Mesendoderm (in vitro differentiated cells): ENCODE results near the gene CDCP1.

Experiments
- DNase-seq: peaks from one replicate; pipeline ENCODE4 v3.0.0; 2013
- H2AK5ac ChIP-seq: 2 replicates; pipeline ENCODE4 v1.6.1; 2013; ENCODE audit warnings: low read length, inconsistent platforms
- H2BK120ac ChIP-seq: 2 replicates; pipeline ENCODE4 v1.6.1; 2013; ENCODE audit warnings: low read depth, mild to moderate bottlenecking, low read length, moderate library complexity, mixed read lengths
- H2BK15ac ChIP-seq: replicated peaks from 2 replicates; pipeline ENCODE4 v1.6.1; 2013; ENCODE audit warnings: low read depth, mild to moderate bottlenecking, moderate library complexity
- H2BK5ac ChIP-seq: 2 replicates; pipeline ENCODE4 v1.6.1; 2013; ENCODE audit warnings: low read length, inconsistent platforms
- H3K18ac ChIP-seq: 2 replicates; pipeline ENCODE4 v1.6.1; 2013; ENCODE audit warnings: mild to moderate bottlenecking, low read length, mixed read lengths
- H3K23ac ChIP-seq: one replicate; pipeline ENCODE4 v1.6.1; 2013; ENCODE audit warnings: low read length
- H3K27ac ChIP-seq: 2 replicates; pipeline ENCODE4 v1.5.1; 2013; ENCODE audit warnings: low read depth, mild to moderate bottlenecking, inconsistent platforms, low read length, moderate library complexity
- H3K27me3 ChIP-seq: 2 replicates; pipeline ENCODE4 v1.6.1; 2013; ENCODE audit warnings: low read length, control low read depth, mild to moderate bottlenecking, inconsistent platforms; ENCODE audit not compliant: insufficient read depth, poor library complexity
- H3K36me3 ChIP-seq: 2 replicates; pipeline ENCODE4 v1.6.1; 2013; ENCODE audit warnings: low read length, inconsistent platforms; ENCODE audit not compliant: control insufficient read depth, insufficient read depth
- H3K4ac ChIP-seq: one replicate; pipeline ENCODE4 v1.6.1; 2013; ENCODE audit warnings: low read depth, mild to moderate bottlenecking, low read length, moderate library complexity
- H3K4me1 ChIP-seq: 2 replicates; pipeline ENCODE4 v1.6.1; 2013; ENCODE audit warnings: low read depth, low read length, inconsistent platforms; ENCODE audit not compliant: control insufficient read depth
- H3K4me2 ChIP-seq: 2 replicates; pipeline ENCODE4 v1.6.1; 2013; ENCODE audit warnings: low read length
- H3K4me3 ChIP-seq: 2 replicates; pipeline ENCODE4 v1.5.1; 2013; ENCODE audit warnings: mild to moderate bottlenecking, low read length
- H3K56ac ChIP-seq: one replicate; pipeline ENCODE4 v1.6.1; 2013; ENCODE audit warnings: low read length
- H3K79me1 ChIP-seq: 2 replicates; pipeline ENCODE4 v1.6.1; 2013; ENCODE audit warnings: low read length, inconsistent platforms
- H3K79me2 ChIP-seq: 2 replicates; pipeline ENCODE4 v1.6.1; 2013; ENCODE audit warnings: mild to moderate bottlenecking, low read length; ENCODE audit not compliant: control insufficient read depth, insufficient read depth
- H3K9ac ChIP-seq: 2 replicates; pipeline ENCODE4 v1.6.1; 2013; ENCODE audit warnings: low read length, inconsistent platforms
- H4K5ac ChIP-seq: one replicate; pipeline ENCODE4 v1.6.1; 2013; ENCODE audit warnings: low read length
- H4K8ac ChIP-seq: one replicate; pipeline ENCODE4 v1.6.1; 2013; ENCODE audit warnings: low read depth, mild to moderate bottlenecking, control low read depth, low read length, moderate library complexity
- WGBS: extraction: QIAGEN DNeasy Blood & Tissue Kit; methylation state at CpG from one replicate; pipeline ENCODE4 v1.1.7; 2013; ENCODE audit warnings: low lambda C conversion rate, missing lambda C conversion rate; ENCODE audit not compliant: insufficient coverage; ENCODE audit errors: extremely low coverage; 5-methylcytosine and 5-hydroxymethylcytosine counted together

The CDCP1 gene

DNA sequence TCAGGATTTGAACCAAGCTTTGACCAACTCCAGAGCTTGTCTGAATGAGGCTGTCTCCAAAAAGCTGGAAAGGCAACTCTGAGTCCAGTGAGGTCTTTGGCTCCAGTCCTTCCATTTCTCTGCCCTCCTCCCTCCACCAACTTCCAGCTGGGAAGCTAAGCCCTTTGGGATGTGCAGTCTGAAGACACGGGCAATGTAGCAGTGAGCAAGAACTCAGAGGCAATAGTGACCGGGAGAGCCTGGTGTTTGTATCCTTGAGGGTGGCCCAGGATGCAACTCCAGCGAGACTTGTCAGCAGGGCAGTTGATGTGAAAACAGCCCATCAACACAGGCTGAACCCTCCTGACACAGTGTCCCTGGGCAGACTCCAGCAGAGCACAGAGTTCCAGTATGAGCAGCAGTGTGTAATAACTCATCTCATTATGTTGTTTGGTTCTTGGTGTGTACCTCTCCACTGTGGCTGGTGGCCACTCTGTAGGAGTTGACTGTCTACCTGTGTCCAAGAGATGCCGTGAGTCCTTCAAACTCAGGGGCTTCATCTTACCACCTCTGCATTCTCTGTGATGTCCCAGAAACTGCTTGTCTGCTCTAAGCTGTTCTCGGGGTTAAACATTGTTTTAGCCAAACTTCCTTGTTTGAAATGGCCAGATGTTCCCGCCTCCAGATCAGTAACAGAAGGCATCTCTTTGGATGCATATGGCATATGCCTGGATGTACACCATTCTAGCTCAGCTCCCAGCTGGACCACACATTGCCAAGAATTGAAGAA lies 6.6 kb downstream of the CDCP1 start:
- no peak overlapping the region for H3K56ac ChIP-seq
- H3K9ac ChIP-seq, result no peak overlapping the region
- H3K18ac ChIP-seq, result no peak overlapping the region
- no CpG with 5 or more reads among the region's 6 CpGs for WGBS
- no peak overlapping the region for H3K4me2 ChIP-seq
- H4K5ac ChIP-seq, result no peak overlapping the region
- no peak overlapping the region for H2AK5ac ChIP-seq
- H3K36me3 ChIP-seq, result no peaks in the 10 kb centered on the region
- peaks cover 5% of the 10 kb centered on the region for H3K79me2 ChIP-seq
- peaks cover 1% of the 10 kb centered on the region for H3K79me1 ChIP-seq
- no peak overlapping the region for H3K4me3 ChIP-seq
- no peak overlapping the region for H2BK5ac ChIP-seq
- no peak overlapping the region for H3K4ac ChIP-seq
- no peak overlapping the region for H3K23ac ChIP-seq
- no peak overlapping the region for H3K27ac ChIP-seq
- DNase-seq, result no peak
- H2BK120ac ChIP-seq, result no peak overlapping the region
- no peak overlapping the region for H4K8ac ChIP-seq
- no peak overlapping the region for H2BK15ac ChIP-seq
- no peaks in the 10 kb centered on the region for H3K27me3 ChIP-seq
- peaks cover 2% of the 10 kb centered on the region for H3K4me1 ChIP-seq

- Histone ChIP-seq H3K56ac (no peak overlapping the region), H2BK5ac (no peak overlapping the region), H3K9ac (no peak overlapping the region), H3K4me3 (no peak overlapping the region), H3K4ac (no peak overlapping the region), H2BK120ac (no peak overlapping the region), H2BK15ac (no peak overlapping the region), H2AK5ac (no peak overlapping the region), H3K18ac (no peak overlapping the region), H4K5ac (no peak overlapping the region), H3K79me2 (peaks cover 2% of the 10 kb centered on the region), H3K4me2 (no peak overlapping the region), H3K4me1 (peaks cover 2% of the 10 kb centered on the region), H4K8ac (no peak overlapping the region), H3K27me3 (no peaks in the 10 kb centered on the region), H3K23ac (no peak overlapping the region), H3K79me1 (no peaks in the 10 kb centered on the region), H3K27ac (no peak overlapping the region), H3K36me3 (no peaks in the 10 kb centered on the region)
- WGBS, result no CpG with 5 or more reads among the region's 5 CpGs
- DNase-seq, result peak; percentile 66
Measured at GRCh38 chr3:45137656-45138181, 8.5 kb downstream of the CDCP1 start.

DNA sequence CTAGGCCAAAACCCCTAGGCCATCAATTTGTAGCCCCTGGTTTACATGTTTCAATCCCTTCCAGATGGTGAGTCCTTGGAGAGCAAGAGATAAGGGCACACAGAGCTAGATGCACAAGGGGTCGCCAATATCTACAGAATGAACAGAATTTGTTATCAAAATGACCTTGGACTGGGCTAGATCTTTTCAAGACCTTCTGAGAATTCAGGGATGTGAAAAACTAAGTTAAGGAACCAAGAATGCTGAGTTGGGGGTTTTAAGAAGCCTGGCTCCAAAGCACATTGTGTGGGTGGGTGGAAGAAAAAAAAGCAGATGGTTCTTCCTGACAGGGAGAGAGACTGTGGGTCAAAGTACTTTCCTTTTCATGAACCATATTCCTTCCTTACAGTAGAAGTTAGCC lies 10.2 kb downstream of the CDCP1 start:
- Histone ChIP-seq H2BK15ac (no peak overlapping the region), H3K18ac (no peak overlapping the region), H4K5ac (no peak overlapping the region), H3K9ac (no peak overlapping the region), H3K4me1 (peaks cover 2% of the 10 kb centered on the region), H4K8ac (no peak overlapping the region), H2BK5ac (no peak overlapping the region), H2AK5ac (no peak overlapping the region), H3K79me1 (no peaks in the 10 kb centered on the region), H3K27me3 (no peaks in the 10 kb centered on the region), H3K4me2 (no peak overlapping the region), H3K56ac (no peak overlapping the region), H3K4me3 (no peak overlapping the region), H3K79me2 (no peaks in the 10 kb centered on the region), H3K23ac (no peak overlapping the region), H3K36me3 (no peaks in the 10 kb centered on the region), H3K4ac (no peak overlapping the region), H3K27ac (no peak overlapping the region), H2BK120ac (no peak overlapping the region)
- DNase-seq, result no peak
- no CpG with 5 or more reads among the region's 1 CpG for WGBS

DNA sequence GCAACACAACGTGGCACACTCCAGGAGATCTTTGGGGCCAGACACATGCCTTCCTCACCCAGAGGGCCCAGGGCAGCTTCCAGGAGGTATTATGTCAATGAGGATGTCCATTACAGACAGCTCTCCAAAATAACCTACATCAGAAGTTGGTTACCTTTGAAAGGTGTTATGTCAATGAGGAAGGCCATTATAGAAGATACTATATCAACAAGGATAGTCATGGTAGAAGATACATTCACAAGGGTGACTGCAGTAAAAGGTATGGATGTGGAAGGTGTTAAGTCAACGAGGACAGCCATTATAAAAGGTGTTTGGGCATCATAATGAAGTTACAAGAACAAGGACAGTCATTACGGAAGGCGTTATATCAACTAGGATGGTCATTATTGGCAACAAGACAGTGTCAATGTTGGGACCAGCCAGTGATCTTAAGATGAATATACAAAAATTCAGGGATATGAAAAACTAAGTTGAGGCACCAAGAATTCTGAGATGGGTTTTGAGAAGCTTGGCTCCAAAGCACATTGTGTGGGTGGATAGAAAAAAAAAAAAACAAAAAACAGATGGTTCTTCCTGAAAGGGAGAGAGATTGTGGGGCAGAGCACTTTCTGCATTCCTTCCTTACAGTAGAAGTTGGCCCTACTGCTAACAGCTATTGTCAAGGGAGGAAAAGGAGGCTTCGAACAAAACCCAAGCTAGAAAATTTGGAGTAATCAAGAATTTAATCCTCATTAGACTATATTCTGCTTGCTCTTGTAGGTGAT lies 11.2 kb downstream of the CDCP1 start:
- Histone ChIP-seq H3K18ac (no peak overlapping the region), H3K4me3 (no peak overlapping the region), H3K36me3 (no peaks in the 10 kb centered on the region), H3K56ac (no peak overlapping the region), H2BK120ac (no peak overlapping the region), H3K4ac (no peak overlapping the region), H3K27me3 (no peaks in the 10 kb centered on the region), H3K9ac (no peak overlapping the region), H3K27ac (no peak overlapping the region), H3K4me2 (no peak overlapping the region), H3K23ac (no peak overlapping the region), H3K79me2 (no peaks in the 10 kb centered on the region), H4K5ac (no peak overlapping the region), H4K8ac (no peak overlapping the region), H3K79me1 (no peaks in the 10 kb centered on the region), H3K4me1 (peaks cover 2% of the 10 kb centered on the region), H2BK5ac (no peak overlapping the region), H2AK5ac (no peak overlapping the region), H2BK15ac (no peak overlapping the region)
- DNase-seq, result no peak
- no CpG with 5 or more reads among the region's 5 CpGs for WGBS

DNA sequence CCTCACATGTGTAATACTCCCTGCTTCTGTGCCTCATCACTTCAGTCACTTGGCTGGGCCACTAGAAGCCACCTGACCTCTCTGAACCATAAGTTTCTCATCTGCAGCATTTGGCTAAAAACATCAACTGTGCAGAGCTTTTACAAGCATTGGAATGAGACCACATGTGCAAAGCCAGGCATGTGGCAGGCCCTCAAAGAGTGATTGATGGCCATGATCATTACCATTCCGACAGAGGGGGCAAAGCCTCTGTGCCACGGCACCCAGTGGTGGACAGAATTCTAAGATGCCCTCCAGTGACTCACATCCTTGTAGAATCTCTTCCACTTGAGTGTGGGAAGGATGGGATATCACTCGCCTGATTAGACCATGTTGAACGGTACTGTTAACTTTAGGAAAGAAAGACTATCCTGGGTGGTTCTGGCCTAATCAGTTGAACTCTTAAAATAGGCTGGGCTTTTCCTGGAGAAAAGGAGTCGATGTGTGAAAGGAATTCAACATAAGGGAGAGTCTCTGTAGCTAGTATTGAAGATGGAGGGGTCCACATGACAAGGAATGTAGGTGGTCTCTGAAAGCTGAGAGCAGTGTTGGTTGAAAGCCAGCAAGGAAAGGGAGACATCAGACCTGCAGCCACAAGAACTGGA lies 13.5 kb downstream of the CDCP1 start:
- H3K18ac ChIP-seq, result no peak overlapping the region

More for the DNA sequence above, 13.5 kb downstream of the CDCP1 start:
- no peak overlapping the region for H3K27ac ChIP-seq
- H3K36me3 ChIP-seq, result no peaks in the 10 kb centered on the region
- no peak overlapping the region for H3K4me2 ChIP-seq
- no peak overlapping the region for H3K56ac ChIP-seq
- no peaks in the 10 kb centered on the region for H3K79me1 ChIP-seq
- no peaks in the 10 kb centered on the region for H3K4me1 ChIP-seq
- no peaks in the 10 kb centered on the region for H3K27me3 ChIP-seq
- H4K8ac ChIP-seq, result no peak overlapping the region
- no peak overlapping the region for H3K9ac ChIP-seq
- H3K79me2 ChIP-seq, result no peaks in the 10 kb centered on the region
- H2AK5ac ChIP-seq, result no peak overlapping the region
- H3K23ac ChIP-seq, result no peak overlapping the region
- H3K4ac ChIP-seq, result no peak overlapping the region
- H2BK5ac ChIP-seq, result no peak overlapping the region
- H2BK120ac ChIP-seq, result no peak overlapping the region
- H4K5ac ChIP-seq, result no peak overlapping the region
- H3K4me3 ChIP-seq, result no peak overlapping the region
- no peak for DNase-seq
- H2BK15ac ChIP-seq, result no peak overlapping the region
- WGBS, result no CpG with 5 or more reads among the region's 5 CpGs
